HG02970 (cell line): ENCODE data around the gene NOX1.
"Not testable (repeated sequence)": the region's sequence is repeated elsewhere in the genome, so short reads cannot be mapped to it uniquely, and the experiment has no call there.

Experiments used
- ATAC-seq: cut with Tn5 transposase; IDR thresholded peaks from one replicate; pipeline ENCODE4 v1.9.1; 2021; ENCODE audit warnings: mild to moderate bottlenecking, moderate library complexity, moderate number of reproducible peaks; ENCODE audit not compliant: unreplicated experiment, low FRiP score

The NOX1 gene

DNA sequence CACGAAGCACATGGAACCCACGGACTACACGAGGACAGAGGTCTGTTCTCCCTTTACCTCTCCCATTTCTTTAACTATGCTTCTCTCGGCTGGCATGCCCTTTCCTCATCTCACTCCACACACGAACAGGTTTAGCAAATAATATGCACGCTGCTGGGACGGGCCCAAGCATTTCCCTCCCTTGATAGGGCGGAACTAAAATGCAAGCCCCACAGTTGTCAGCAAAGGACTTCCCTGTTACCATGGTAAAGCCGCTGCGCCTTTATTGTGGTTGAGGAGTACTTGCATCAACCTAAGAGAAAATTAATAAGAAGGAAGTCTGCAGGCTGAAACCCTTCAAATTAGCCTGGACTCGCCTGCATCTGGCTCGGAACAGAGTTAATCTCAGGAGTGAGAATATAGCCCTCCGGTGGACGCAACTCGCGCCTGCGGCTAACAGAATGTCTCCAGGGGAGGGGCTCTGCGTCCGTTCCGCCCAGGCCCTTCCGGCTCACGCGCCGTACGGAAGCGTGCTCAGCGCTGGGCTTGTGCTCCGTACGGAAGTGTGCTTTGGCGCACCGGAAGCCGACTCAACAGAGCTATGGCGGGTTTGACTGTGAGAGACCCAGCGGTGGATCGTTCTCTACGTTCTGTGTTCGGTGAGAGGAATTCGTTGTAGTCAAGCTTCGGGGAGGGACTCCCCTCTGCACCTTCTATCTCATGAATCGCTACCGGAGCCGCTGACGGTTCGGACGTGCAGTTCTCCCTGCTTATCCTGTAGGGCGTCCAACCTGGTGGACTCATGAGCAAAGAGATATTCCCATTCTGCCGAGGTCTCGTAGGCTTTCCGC, 54.1 kb downstream of the NOX1 start, which contains the start of gene CSTF2:
CSTF2 (plus strand) TSS at position 555 of the 830 bp plus-strand sequence; CDS start at position 581, 26 bp downstream.
- peak; percentile 97 for ATAC-seq

DNA sequence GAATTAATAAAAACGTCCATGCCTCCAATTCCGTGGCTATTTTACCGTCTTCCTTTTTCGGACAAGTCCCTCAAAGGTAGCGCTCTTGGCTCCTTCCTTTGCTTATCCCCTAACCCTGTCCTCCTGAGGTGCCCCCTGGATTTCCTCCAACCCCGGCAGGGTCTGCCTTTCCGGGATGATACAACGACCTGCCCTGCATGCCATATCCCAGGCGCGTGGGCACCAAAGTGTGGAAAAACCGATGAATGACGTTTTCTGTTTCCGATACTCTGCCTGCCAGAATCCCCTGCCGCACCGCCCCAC, 54.7 kb downstream of the NOX1 start:
- no peak for ATAC-seq

DNA sequence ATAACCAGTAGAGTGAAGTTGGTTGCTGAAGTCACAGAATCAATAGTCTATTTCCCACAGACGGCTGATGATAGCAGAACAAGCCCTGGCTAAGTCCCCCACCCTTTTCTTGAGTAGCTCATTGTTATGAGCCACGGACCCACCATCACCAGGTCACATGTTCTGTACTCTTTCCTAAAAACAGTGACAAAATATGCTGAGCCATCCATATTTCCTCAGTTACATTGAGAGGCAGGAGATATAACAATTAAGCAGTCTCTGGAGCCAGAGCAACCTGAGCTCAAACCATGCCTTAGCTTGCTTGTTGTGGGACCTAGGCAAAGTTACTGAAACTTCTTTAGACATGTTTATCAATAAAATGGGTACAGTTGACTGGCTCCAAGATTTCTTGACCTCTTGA, 56.8 kb downstream of the NOX1 start:
- ATAC-seq = no peak

DNA sequence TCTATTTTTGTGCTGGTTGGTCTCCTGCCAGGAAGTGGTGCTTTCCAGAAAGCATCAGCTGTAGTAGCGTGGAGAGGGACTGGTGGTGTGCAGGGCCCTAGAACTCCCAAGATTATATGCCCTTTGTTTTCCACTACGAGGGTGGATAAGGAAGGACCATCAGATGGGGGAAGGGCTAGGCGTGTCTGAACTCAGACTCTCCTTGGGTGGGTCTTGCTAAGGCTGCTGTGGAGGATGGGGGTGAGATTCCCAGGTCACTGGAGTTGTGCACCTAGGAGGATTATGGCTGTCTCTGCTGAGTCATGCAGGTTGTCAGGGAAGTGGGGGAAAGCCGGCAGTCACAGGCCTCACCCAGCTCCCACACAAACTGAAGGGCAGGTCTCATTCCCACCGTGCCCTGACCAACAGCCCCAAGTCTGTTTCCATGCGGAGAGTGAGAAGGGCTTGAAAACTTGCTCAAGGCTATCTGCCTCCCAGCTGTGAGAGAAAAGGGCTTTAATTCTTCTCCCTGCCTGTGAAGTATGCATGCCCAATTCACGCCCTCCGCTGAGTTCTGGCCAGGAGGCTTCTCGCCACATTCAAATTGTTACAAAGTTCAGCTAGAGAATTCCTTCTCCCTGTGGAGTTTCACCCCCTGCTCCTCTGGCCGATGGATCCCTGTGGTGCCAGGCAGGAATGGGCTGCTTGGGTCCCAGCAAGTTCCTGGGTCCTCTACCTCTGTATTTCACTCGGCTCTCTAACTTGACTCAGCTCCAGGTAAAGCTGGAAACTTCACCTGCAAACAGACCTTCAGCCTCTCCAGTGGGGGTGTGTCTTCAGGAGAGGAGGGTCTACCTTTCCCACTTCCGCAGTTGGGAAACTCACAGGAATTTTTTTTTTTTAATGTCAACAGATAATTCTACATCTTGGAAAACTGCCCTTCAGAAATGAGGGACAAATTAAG, 61.7 kb downstream of the NOX1 start:
- no peak for ATAC-seq

DNA sequence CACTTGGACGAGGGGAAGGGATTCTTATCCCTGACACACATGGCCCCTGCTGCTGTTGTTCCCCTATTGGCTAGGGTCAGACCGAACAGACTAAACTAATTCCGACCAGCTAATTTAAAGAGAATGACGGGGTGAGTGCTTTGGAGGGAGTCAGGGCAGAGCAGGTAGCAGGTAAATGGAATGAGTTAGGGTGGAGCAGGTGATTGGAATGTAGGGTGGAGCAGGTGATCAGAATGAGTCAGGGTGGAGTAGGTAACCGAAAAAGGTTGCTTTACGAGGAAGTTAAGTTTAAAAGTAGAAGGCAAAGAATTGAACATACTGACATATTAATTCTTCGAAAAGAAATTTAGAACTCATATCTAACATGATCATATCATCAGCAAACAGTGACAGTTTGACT, 65.9 kb downstream of the NOX1 start:
- ATAC-seq = not testable (repeated sequence)

DNA sequence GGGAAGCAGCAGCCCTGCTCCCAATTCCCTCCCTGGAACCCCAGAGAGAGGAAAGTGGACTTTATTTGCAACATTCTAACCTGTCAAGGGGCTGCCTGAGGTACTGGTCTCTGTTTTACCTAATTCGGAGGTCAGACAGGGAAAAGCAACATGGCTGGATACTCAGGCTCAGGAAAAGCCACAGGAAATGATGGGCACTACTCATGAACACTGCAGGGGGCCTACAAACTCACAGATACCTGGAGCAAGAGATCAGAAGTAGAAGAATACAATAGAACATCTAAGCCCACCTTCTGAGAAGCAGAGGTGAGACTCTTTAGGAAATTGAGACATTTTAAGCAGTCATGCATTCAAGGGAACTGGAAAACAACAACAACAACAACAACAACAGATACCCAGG, 69.4 kb downstream of the NOX1 start:
- ATAC-seq = no peak

DNA sequence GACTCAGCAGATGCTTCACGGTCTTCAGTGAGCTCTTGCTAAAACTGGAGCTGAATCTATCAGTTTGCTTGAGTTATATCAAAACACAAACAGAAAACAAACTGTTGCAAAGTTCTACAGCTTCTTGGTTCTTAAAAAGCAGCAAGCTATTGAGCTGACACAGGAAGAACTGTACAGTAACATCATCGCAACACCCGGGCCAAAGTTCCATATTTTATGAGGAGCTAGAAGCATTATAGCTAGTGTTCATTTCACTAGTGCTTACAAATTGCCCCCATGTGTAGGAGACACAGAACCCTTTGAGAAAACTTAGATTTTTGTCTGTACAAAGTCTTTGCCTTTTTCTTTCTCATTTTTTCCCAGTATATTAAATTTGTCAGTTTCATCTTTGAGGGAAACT, 71.3 kb downstream of the NOX1 start:
- ATAC-seq = no peak

DNA sequence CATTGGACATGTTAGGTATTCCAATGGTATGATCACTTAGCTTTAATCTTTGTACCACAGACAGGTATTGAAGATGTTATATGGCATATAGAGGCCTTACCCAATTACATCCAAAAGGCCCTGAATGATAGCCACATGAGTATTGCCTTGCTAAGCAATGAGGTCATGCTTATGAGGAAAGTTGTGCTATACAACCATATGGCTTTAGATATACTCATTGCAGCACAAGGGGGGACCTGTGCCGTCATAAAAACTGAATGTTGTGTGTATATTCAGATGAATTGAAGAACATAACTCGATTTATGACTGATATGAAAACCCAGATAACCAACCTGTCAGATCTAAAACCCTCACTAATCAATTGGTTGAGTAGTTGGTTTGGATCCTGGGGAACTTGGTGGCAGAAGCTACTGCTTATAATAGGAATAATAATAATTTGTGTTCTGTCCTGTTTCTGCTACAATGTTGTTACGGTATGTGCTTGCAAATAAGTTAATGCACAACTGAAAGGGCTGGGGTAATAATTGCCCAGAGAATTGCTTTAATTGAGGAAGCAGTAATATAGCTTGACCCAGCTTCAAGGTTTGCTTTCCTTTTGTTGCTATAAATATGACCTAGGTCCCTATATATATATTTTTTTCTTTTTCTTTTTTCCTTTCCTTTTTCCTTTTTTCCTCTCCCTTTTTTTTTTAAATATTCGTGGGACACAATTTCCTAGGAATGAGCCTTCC, 75.5 kb downstream of the NOX1 start:
- no peak for ATAC-seq

DNA sequence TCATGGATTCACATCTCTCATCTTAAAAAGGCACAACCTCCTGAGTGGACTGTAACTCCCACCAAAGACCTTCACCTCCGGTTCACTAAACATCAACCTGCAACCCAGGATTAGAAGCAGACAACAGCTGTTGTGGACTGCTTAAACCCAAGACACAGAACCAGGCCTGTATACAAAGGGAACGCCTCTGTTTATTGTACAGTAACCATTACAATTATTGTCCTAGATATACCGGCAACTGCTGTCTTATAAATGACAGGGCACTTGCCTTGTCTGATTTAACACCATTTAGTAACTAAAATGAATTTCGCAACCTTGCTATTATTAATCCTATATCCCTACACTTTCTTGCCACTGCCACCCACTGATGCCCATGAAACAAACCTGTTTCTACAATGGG, 76.8 kb downstream of the NOX1 start:
- no peak for ATAC-seq

DNA sequence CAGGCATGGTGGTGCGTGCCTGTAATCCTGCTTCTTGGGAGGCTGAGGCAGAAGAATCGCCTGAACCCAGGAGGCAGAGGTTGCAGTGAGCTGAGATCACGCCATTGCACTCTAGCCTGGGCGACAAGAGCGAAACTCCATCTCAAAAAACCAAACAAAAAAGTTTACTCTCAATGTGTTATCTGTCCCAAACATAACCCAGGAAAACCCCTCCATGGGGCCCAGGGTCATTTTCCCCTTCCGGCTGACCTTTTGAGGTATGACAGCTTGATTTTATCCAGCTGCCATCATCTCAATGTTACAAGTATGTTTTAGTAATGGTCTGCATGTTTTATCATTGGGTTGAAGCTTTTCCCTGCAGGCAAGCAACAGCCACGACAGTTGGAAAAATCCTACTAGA, 77.8 kb downstream of the NOX1 start:
- ATAC-seq = not testable (repeated sequence)
